ACC112 (cell line): ENCODE results near the gene PHF24.
"Not testable (repeated sequence)": the region's sequence is repeated elsewhere in the genome, so short reads cannot be mapped to it uniquely, and the experiment has no call there.

Experiments
- H2AFZ ChIP-seq: fragments of 200-600 bp; sonication (generic); one replicate; pipeline ENCODE4 v1.6.0; 2017; ENCODE audit warnings: antibody characterized with exemption, low read length; ENCODE audit not compliant: unreplicated experiment
- H3K27ac ChIP-seq: fragments of 200-600 bp; sonication (generic); 2 replicates; pipeline ENCODE4 v1.5.1; 2014; ENCODE audit warnings: low read depth, mild to moderate bottlenecking, antibody characterized with exemption, low read length, moderate library complexity
- H3K27me3 ChIP-seq: fragments of 200-600 bp; sonication (generic); 2 replicates; pipeline ENCODE4 v1.6.1; 2014; ENCODE audit warnings: mild to moderate bottlenecking, antibody characterized with exemption, low read length, moderate library complexity, mixed read lengths; ENCODE audit not compliant: insufficient read depth
- H3K36me3 ChIP-seq: fragments of 200-600 bp; sonication (generic); 2 replicates; pipeline ENCODE4 v1.6.1; 2016; ENCODE audit warnings: mild to moderate bottlenecking, antibody characterized with exemption, low read length, moderate library complexity, mixed read lengths; ENCODE audit not compliant: insufficient read depth
- H3K4me1 ChIP-seq: fragments of 200-600 bp; sonication (generic); one replicate; pipeline ENCODE4 v1.6.1; 2016; ENCODE audit warnings: low read length, mixed read lengths; ENCODE audit not compliant: insufficient read depth, unreplicated experiment, control insufficient read depth
- H3K4me3 ChIP-seq: fragments of 200-600 bp; sonication (generic); 2 replicates; pipeline ENCODE4 v1.5.1; 2014; ENCODE audit warnings: mild to moderate bottlenecking, low read depth, low read length
- H3K79me2 ChIP-seq: fragments of 200-600 bp; sonication (generic); one replicate; pipeline ENCODE4 v1.6.0; 2016; ENCODE audit warnings: low read length; ENCODE audit not compliant: control insufficient read depth, unreplicated experiment, insufficient read depth

Gene PHF24

GRCh38 chr9:34997379-34997781, 39.3 kb downstream of the PHF24 start:
- H3K4me3 ChIP-seq = no peak overlapping the region
- no peaks in the 10 kb centered on the region for H3K27me3 ChIP-seq
- no peaks in the 10 kb centered on the region for H3K79me2 ChIP-seq
- no peak overlapping the region for H3K27ac ChIP-seq
- peaks cover 61% of the 10 kb centered on the region for H3K4me1 ChIP-seq
- H2AFZ ChIP-seq = no peak overlapping the region
- peaks cover 6% of the 10 kb centered on the region; the same call in 1 of the 2 replicates for H3K36me3 ChIP-seq

DNA sequence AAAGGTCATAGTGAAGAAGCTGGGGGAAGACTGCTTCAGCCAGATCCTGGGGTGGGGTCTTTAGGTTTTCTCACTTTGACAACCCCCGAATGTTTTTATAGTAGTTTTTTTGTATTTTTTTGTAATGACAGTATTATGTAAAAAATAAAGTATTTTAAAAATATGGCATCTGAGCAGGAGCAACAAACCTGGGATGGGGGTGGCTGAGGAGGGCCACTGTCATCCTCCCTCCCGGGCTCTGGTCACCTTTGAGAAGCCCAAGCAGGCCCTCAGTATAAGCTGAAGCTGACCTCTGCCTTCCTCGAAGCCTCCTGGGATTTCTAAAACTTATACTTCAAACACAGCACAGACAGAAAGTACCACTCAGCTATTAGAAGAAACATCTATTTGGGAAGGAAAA, 40.2 kb downstream of the PHF24 start:
- Histone ChIP-seq H3K27ac (no peak overlapping the region), H3K4me3 (no peak overlapping the region), H3K79me2 (no peaks in the 10 kb centered on the region), H3K4me1 (peaks cover 52% of the 10 kb centered on the region), H3K36me3 (peaks cover 6% of the 10 kb centered on the region; the same call in 1 of the 2 replicates), H3K27me3 (no peaks in the 10 kb centered on the region), H2AFZ (no peak overlapping the region)

DNA sequence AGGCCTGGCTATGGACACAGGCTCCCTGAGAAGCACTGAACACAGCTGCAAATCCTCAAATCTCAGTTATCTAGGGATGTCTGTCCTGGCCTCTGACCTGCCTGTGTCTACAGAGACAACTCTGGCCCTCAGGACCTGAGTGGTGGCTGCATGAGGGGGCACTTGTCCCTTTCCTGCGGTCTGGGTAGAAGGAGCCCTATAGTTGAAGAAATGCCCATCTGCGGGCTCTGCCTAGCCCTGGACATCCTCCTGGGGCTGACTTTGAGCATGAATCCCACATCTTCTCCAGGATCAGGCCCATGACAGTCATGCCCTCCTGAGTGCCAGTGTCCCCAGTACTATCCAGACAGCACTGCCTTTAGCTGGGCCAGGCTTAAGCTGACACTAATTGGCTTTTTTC, 41.5 kb downstream of the PHF24 start:
- Histone ChIP-seq H3K79me2 (no peaks in the 10 kb centered on the region), H2AFZ (no peak overlapping the region), H3K27me3 (no peaks in the 10 kb centered on the region), H3K4me1 (peaks cover 39% of the 10 kb centered on the region), H3K4me3 (no peak overlapping the region), H3K36me3 (peaks cover 6% of the 10 kb centered on the region; the same call in 1 of the 2 replicates), H3K27ac (no peak overlapping the region)

DNA sequence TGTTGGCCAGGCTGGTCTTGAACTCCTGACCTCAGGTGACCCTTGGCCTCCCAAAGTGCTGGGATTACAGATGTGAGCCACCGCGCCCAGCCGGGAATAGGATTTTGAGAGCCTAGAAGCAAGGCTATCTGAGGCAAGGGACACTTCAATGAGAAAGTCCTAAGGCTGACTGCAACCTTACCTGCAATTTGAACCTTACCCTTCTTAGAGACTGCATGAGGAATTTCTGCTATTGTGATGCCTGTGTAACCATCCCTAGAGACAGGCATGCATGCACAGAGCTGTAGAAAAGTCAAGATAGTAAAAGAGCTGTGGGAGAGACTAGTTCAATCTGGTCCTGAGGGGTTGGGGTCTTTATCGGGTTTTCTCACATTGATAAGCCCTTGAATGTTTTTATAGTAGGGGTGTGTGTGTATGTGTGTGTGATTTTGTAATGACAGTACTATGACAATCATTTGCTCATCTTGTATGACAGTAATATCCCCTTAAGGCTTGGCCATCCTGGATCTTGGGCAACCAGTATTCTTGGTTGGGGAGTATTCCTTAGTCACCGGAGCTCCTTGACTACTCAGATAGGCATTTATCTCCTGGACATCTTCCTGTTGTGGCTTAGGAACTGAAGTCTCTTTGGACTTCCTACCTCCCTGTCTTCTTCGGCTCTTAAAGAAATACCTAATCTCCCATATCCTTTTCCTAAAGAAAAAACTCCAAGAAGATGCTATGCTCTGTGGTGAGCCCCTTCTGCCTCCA, 42.6 kb downstream of the PHF24 start:
- H3K79me2 ChIP-seq = no peaks in the 10 kb centered on the region
- H3K4me3 ChIP-seq = no peak overlapping the region
- H3K27me3 ChIP-seq = no peaks in the 10 kb centered on the region
- H3K27ac ChIP-seq = peak overlapping the region; percentile 71
- peaks cover 28% of the 10 kb centered on the region for H3K4me1 ChIP-seq
- peaks cover 6% of the 10 kb centered on the region; the same call in 1 of the 2 replicates for H3K36me3 ChIP-seq
- no peak overlapping the region for H2AFZ ChIP-seq

- peak overlapping the region; percentile 71 for H3K27ac ChIP-seq
- H2AFZ ChIP-seq = no peak overlapping the region
- H3K4me3 ChIP-seq = no peak overlapping the region
- H3K36me3 ChIP-seq = peaks cover 6% of the 10 kb centered on the region; the same call in 1 of the 2 replicates
- H3K4me1 ChIP-seq = peaks cover 22% of the 10 kb centered on the region
- H3K27me3 ChIP-seq = no peaks in the 10 kb centered on the region
- H3K79me2 ChIP-seq = no peaks in the 10 kb centered on the region
These were observed 43.2 kb downstream of the PHF24 start for GRCh38 chr9:35001285-35001677.

GRCh38 chr9:35001803-35002502, 43.9 kb downstream of the PHF24 start:
- no peaks in the 10 kb centered on the region for H3K79me2 ChIP-seq
- no peaks in the 10 kb centered on the region for H3K27me3 ChIP-seq
- peaks cover 20% of the 10 kb centered on the region for H3K4me1 ChIP-seq
- H3K36me3 ChIP-seq = peaks cover 5% of the 10 kb centered on the region; the same call in 1 of the 2 replicates
- H3K27ac ChIP-seq = peak overlapping the region; percentile 71
- no peak overlapping the region for H2AFZ ChIP-seq
- H3K4me3 ChIP-seq = no peak overlapping the region

DNA sequence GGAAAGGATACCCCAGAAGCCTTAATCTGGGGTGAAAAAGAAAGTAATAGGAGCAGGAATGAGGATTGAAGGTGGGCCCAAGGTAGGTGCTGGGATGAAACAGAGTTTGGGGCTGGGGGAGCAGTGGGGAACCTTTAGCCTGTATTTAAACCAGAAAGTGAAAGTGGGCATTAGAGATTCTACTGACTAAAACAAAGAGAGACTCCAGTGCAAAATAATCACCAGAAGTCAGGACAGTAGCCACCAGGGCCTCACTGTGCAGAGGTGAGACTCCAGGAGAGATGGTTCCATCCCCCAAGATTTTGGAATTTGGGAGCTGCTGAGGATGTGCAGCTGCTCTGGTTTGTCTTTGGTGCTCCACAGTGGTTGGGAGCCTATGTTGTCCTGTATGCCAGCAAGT, 44.5 kb downstream of the PHF24 start:
- Histone ChIP-seq H3K27me3 (no peaks in the 10 kb centered on the region), H2AFZ (no peak overlapping the region), H3K27ac (no peak overlapping the region), H3K36me3 (no peaks in the 10 kb centered on the region), H3K4me1 (peaks cover 20% of the 10 kb centered on the region), H3K79me2 (no peaks in the 10 kb centered on the region), H3K4me3 (no peak overlapping the region)

DNA sequence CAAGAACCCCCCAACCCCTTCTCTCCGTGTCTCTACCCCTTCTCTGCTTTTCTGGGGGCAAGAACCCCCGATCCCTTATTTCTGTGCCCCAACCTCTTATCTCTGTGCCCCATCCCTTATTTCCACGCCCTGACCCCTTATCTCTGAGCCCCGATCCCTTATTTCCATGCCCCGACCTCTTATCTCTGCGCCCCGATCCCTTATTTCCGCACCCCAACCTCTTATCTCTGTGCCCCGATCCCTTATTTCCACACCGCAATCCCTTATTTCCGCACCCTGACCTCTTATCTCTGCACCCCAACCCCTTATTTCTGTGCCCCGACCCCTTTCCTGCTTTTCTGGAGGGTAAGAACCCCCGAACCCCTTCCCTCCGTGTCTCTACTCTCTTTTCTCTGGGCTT, 46.2 kb downstream of the PHF24 start:
- H3K4me1 ChIP-seq = peaks cover 20% of the 10 kb centered on the region
- not testable (repeated sequence) for H2AFZ ChIP-seq, H3K79me2 ChIP-seq, H3K4me3 ChIP-seq, H3K27me3 ChIP-seq, H3K27ac ChIP-seq, H3K36me3 ChIP-seq

GRCh38 chr9:35010351-35010958, 52.4 kb downstream of the PHF24 start:
- no peak overlapping the region for H2AFZ ChIP-seq
- no peaks in the 10 kb centered on the region for H3K79me2 ChIP-seq
- H3K36me3 ChIP-seq = peaks cover 29% of the 10 kb centered on the region
- no peaks in the 10 kb centered on the region for H3K27me3 ChIP-seq
- no peaks in the 10 kb centered on the region for H3K4me1 ChIP-seq
- H3K4me3 ChIP-seq = no peak overlapping the region
- no peak overlapping the region for H3K27ac ChIP-seq

GRCh38 chr9:35014517-35014916, 56.4 kb downstream of the PHF24 start:
- H3K4me1 ChIP-seq = no peaks in the 10 kb centered on the region
- H3K27me3 ChIP-seq = no peaks in the 10 kb centered on the region
- no peaks in the 10 kb centered on the region for H3K79me2 ChIP-seq
- H3K4me3 ChIP-seq = no peak overlapping the region
- H3K36me3 ChIP-seq = peaks cover 43% of the 10 kb centered on the region
- no peak overlapping the region for H2AFZ ChIP-seq
- no peak overlapping the region for H3K27ac ChIP-seq
